Activated CD8-positive, alpha-beta memory T cell treated with anti-CD3 and anti-CD28 coated beads, Interleukin-2, amount 50 U/mL, for 48 hours (primary cell): ENCODE results near the gene OSM.

Experiments used
- DNase-seq: peaks from one replicate; pipeline ENCODE4 v3.0.0-alpha.2; 2020

The OSM gene

DNA sequence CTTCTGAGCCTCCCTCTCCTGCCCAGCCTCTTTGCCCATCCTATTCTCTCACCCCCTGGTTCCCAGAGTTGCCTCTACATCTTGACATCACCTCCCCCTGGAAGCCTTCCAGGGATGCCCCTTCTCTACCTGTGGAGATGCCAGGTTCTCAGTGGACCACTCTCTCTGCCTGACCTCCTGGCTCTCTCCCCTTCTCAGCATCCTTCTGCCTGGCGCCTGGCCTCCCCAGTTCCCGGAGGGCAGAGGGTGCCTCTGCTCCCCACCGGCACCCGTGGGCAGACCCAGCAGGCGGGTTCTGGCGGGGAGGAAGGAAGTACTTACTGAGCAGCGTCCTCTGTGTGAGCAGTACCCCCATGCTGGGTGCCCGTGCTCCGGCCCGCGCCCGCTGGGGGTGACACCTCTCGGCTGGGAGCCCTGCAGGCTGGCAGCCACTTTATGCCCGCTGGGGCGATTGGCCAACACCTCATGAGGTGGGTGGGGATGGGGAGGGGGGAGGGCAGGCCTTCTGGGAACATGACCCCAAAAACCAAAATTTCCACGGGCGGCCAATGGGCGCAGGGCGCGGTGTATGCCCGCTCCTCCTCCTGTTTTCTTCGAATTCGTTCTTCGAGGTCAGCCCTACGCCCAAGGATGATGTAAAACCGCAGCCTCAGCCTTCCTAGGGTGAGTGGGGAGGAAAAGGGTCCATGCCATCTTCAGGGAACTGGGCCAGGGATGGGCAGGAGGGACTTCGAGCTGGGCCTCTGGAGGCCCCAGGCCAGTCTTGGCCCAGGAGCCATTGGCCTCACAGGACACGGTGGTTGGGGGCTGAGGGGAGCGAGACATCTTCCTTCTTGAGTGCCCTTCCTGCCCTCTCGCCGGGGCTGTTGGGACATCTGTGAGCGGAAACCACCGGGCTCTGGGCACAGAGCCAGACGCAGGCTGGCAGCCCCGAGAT is at the start of gene OSM:
Gene OSM, minus strand, starts transcription at position 407 of the 937 bp plus-strand sequence. Its CDS starts 52 bp downstream, at position 355.
- DNase-seq, result peak; percentile 88

DNA sequence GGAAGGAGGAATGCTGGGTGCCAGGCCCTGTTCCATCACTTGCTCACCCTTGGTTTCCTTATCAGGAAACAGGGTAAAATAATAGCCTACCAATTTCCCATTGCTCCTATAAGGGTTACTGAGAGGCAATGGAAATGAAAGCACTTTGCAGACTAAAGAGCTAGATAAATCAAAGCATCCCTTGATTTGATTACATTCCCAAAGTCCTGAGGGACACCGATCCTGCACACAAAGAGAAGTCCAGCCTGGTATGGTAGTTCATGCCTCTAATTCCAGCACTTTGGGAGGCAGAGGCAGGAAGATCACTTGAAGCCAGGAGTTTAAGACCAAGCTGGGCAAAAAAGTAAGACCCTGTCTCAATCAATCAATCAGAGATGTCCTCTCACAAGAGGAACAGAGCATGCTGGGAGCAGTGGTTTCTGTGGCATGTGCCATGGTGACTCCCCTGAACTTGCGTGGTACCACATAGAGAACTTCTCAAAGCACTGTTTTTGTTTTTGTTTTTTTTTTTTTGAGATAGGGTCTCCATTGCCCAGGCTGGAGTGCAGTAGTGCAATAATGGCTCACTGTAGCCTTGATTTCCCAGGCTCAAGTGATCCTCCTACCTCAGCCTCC is 49.4 kb upstream of the OSM start:
- no peak for DNase-seq

DNA sequence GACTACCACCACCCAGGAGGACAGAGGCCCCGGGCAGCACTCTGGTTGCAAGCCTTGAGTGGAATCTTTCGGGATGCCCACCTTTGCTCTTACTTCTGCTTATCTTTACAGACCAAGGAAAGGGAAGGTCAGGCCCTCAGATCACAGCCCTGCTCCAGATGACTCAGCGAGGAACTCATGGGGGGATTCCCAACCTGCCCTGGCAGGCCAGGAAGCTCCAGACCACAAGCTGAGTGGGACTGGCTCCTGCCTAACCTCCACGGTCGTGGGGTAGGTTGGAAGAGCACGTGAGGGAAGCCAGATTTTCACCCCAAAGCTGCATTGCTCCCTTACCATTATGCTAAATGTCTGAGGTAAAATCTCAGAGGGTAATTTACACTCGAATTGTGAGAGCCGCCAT is 48.3 kb upstream of the OSM start:
- peak; percentile 69 for DNase-seq

DNA sequence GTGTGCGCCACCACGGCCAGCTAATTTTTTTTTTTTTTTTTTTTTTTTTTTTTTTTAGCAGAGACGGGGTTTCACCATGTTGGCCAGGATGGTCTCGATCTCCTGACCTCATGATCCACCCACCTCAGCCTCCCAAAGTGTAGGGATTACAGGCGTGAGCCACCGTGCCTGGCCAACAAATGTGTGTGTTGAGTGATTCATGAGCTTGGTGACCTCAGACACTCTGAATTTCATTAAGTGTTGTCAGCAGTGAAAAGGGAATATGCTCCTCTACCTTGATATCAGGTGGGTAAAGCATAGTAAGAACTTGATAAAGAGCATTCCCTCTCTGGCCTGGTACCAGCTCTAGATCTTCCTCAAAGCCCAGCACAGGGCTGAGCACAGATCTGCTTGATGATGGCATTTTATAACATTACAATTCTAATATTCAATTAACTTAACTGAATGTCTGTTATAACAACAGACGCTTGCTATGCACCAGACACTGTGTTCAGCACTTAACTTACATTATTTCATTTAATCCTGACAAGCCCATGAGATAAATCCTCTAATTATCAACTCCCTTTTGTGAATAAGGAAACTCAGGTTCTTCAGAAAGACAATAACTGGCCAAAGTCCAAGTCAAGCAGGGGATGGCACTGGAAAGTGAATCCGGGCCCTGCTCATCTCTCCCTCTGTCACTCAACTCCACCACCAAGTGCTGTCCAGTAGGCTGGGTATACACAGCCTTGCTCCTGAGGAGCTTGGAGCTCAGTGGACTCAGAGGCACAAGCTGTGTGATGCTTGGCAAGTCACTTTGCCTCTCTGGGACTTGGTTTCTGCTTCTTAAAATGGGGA is 47.1 kb upstream of the OSM start:
- DNase-seq, result no peak

DNA sequence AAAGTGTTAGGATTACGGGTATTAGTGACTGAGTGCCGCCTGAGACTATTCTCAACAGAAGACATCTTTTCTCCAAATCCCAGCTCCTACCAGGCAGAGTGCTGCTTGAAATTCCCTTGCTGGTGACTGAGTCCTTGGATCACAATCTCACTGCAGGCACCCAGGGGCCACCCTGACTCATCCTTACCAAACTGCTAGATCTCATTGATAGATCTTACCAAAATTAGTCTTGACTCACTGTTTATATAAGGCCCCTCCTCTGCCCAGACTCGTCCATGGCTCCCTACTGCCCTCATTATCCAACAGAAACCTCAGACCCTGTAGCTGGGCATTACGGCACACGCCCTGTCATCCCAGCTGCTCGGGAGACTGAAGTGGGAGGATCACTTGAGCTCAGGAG is 45.4 kb upstream of the OSM start:
- no peak for DNase-seq

DNA sequence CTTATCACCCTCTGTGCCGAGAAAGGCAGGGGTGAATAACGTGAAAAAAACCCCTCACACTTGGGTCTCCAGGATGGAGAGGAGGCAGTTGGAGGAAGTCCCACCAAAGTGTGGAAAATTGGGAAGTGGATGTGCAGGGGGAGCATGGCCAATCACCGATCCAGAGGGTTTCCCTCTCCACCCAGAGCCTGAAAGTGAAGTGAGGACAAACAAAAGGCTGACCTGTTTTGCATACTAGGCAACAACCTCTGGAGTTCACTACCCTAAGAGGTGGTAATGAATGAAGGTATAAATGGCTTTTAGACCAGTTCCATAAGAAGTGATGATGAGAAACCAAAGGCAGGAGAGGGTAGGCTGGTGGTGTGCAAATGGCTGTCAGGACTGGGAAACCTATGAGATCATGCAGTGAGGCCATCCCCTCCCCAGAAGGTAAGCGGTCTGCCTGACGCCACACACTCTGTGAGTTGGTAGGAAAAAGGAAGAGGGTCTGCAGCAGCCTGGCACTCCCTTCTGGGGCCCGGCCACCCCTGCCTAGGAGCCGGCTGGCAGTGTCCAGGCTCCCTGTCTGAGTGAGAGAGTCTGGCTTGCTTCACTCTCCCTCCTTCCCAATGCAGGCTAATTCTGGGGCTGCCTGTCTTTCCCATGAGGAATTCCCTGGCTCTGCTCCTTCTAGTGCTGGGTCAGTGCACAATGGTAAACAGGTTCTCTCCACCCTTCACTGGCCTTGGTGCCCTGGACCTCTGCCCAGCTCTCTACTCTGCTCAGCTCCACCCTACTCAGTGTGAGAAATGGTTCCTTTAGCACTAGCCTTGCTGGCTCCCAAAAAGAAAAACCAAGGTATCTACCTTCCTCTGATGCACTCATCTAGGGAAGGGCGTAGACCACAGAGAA is 44.5 kb upstream of the OSM start:
- no peak for DNase-seq

DNA sequence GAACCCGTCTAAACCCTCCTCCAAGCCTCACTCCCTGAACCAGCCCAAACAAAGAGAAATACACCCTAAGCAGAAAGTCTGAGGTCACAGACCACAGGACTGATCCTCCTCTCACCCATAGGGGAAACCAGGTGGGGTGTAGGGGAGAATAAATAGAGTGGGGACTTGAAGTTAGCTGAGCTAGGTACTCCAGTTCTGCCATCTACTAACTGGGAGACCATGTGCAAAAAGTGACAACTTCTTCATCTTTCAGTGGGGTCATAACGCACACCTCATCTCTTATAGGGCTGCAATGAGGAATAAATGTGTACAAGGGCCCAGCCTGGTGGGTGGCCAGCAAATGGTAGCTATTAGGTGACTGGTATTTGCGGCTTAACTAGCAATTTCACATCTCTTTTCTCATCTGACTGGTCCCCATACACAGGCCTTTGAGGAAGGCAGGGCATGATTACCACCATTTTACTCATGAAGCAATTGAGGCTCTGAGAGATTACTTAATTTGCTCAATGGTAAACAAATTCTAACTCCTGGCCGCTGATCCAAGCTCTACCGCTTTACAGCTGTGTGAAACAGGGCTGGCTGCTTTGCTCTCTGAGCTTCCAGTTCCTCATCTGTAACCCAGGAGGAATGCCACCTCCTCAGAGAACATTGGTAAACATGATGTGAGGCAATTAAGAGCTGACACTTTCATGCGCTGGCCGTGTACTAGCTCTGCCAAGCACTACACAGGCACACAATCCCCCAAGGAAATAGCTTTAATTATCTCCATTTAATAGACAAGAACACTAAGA is 43.5 kb upstream of the OSM start:
- no peak for DNase-seq

DNA sequence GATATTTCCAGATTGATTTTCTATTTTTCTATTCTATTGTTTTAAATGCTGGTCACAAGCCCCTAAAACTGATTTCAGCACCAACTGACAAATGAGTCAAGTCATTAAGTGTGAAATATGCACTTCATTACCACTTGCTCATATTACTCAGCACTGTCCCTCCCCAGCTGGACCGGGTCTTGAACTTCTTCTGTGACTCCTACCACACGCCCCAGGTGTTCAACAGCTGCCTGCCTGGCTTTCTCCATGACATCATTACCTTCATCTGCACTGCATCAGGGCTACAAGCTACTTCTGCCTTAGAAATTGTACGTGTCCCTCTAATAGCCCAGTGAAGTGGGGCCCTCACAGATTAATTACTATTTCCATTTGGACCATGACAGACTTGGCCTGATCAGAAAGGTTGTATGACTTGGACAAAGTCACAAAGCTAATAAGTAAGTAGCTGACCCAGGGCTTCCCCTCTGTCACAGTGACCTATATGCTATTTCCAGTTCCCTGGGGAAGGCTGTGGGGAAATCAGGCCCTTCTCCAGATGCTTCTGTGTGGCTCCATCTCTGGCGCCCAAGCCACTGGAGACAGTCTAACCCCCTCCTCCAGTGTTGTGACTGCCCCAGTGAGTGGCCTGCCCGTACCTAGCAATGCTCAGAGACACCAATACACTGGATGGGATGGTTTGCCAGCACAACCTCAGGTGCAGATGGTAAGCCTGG is 42.0 kb upstream of the OSM start:
- no peak for DNase-seq

DNA sequence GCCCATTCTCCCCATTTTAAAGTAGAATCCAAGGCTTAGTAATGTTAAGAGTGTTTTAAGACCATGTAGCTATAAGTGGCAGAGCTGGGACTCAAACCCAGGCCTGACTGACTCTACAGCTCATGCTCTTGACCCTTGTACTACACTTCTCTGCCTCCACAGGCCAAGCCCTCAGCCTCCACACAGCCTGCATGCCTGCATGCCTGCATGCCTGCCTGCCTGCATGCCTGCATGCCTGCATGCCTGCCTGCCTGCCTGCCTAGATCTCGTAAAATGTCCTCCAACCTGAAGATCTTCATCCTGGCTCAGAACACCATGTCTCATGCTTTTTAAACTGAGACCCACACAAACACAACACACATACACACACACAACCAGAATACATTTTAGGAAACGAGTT is 41.4 kb upstream of the OSM start:
- no peak for DNase-seq

DNA sequence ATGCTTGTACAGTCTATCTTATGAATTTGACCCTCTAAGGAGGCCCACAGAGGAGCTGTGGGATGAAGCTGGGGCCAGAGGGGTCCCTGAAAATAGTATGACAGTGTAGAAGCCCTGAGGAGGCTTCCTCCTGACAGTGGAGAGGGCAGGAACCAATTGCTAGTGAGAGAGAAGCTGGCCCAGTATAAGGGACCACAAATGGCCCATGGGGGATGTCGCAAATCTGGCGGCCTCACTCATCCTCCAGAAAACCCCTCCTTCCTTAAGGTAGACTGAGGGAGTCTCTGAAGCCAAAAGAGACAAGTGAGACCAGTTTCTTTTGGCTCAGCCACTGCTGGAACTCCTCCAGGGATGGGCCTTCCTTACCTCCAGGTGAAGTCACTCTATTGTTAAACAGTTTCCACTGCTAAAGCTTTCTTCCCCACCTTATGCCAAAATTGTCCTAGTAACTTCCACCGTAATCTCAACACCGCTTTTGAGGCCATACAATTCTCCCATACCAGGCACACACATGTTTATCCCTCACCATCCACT is 40.5 kb upstream of the OSM start:
- DNase-seq, result no peak

DNA sequence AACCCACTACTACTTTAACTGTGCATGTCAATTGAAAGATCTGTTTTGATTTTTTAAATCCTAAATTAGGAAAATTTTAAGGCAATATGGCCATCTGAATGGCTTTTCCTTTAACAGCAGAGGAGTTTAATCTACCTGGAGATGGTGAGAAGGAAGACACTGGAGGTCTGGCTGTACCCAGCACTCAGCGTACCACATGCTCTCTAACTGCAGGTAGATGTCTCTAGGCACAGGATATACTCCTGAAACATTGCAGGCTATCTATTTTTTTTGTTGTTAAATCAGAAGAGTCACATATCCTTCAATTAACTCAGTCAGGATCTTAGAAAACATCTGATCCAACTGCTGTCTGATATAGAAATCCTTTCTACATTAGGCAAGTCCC is 40.0 kb upstream of the OSM start:
- no peak for DNase-seq

DNA sequence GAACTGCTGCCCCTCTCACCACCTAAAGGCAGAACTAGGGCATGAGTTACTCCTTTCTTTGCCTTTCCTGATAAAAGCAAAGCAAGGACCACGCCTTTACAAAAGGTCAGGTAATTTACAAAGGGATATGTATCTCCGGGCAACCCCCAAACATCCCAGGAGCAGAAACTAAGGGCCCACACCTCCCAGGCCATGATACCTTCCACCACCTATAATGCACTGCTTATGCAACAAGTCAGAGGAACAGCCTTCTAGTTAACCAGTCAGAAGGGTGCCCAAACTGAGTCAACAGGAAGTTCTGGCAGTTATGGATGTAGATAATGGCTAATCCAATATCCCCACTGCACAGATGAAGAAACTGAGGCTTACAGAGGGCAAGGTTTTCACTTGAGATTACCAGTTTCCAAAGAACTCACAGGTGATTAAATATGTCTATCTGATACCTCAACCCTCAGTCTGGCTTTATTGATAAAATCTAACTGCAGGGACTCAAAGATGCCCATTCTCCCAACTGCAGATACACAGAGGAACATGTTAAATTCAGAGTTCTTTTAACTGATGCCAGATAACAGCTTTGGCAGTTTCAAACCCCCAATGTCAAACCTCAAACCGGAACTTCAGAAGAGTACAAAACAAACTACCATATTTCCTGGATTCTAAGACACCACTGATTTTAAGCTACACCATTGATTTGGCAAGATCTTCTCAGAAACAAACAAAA is 39.4 kb upstream of the OSM start:
- DNase-seq, result no peak

DNA sequence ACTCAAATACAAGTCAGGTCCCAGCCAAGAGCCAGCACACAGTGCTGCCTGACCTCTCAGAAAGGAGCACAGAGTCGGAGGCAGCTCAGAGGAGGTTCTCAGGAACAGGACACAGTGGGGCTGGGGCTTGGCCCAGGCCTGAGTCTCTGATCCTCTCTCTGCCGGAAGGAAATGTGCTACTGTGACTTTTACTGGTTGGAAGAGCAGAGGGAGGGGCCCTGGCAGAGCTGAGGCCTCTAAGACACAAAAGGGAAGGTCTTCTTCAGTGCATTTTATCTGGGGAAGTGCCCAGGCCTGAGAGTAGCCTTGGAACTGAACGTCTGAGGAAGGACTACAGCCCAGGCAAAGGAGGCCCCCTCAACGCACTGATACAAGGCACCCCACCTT is 38.9 kb upstream of the OSM start:
- peak; percentile 69 for DNase-seq

DNA sequence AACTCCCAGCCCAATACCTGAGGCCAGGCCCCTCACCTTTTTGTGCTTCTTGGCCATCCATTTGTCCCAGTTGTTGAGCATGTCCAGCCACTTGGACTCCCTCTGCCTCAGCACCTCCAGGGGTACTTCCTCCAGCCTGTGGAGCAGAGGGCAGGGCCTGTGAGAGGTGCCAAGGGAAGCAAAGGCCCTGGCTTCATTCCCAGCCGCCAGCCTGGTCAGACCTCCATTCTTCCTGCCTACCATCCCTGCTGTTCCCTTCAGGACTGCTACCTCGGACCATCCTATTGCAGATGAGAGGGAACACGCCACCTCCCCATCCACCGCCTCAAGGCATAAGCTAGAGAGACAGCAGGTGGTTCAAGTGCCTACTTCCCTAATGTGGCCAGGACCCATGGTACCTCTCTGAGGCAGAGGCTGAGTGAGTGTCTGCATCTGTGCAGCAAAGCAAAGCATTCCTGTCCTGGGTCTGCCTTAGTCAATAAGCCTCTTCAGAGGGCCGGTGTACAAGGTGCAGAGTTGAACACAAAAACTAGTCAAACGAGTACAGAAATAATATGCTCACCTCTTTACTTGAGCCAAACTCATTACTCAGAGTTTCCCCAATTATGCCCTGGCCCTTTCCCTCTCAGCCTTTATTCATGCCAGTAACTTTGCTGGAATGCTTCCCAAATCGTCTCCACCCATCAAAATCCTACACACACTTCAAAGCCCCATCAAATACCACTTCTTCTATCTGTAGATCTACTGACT is 38.0 kb upstream of the OSM start:
- DNase-seq, result no peak

DNA sequence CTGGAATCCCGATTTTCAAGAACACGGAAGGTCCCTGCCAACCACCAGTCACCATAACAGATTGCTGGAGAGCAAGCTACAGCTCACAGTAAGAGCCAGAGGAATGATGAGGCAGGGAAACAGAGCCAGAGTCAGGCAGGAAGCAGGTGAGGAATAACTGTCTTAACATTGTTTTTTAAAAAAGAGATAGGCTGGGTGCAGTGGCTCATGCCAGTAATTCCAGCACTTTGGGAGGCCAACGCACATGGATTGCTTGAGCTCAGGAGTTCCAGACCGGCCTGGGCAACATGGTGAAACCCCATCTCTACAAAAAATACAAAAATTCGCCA is 36.1 kb upstream of the OSM start:
- no peak for DNase-seq

DNA sequence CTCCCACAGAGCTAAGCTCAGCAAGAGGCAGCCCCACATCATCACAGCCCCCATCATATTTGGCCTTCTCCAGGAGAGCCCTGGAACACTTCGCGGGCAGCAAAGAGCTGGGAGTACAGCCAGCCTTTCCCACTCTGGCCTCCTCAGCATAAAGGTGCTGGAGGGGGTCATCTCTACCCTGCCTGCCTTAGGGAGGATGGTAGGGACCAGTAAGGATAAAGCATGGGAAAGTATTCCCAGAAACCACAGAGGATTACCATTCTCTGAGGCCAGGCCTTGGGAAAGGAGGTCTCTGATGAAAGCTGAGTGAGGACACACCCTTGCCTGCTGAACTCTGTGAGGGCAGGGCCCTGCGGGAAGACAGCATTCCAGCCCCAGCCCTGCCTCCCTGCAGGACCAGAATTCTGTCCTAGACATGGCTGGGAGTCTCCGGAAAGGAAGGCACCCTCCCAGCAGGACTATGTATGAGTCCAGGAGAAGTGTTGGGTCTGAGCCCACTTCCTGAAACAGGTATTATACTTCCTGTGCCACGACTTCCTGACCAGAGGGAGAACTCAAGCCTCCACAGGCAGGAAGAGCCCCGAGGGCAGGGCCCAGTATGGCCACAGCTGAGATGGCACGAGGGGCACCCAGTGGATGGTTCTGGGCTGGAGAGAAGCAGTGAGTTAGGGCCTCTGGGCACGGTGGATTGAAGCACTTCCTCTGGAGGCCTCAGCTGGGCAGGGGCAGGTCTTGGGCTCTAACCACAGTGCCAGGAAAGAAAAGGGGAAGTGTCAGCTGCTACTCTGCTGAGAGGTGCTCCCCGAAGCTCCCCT is 35.6 kb upstream of the OSM start:
- DNase-seq, result no peak

DNA sequence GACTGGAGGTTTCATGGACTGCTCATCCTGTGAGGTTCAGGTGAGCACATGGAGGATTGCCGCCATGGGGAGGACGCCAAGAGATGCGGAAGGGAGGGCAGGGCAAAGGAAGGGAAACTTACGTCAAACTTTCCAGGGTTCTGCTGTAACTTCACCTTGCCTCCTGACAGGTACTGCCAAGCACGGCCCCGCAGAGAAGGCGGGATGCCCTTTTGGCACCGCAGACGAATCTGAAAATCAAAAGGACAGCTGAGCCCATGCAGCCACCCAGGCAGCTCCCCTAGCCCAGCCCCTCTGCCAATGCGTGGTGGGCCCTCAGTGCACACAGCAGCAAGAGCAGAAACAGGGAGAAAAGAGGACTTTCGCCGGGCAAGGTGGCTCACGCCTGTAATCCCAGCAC is 32.7 kb upstream of the OSM start:
- DNase-seq, result no peak

DNA sequence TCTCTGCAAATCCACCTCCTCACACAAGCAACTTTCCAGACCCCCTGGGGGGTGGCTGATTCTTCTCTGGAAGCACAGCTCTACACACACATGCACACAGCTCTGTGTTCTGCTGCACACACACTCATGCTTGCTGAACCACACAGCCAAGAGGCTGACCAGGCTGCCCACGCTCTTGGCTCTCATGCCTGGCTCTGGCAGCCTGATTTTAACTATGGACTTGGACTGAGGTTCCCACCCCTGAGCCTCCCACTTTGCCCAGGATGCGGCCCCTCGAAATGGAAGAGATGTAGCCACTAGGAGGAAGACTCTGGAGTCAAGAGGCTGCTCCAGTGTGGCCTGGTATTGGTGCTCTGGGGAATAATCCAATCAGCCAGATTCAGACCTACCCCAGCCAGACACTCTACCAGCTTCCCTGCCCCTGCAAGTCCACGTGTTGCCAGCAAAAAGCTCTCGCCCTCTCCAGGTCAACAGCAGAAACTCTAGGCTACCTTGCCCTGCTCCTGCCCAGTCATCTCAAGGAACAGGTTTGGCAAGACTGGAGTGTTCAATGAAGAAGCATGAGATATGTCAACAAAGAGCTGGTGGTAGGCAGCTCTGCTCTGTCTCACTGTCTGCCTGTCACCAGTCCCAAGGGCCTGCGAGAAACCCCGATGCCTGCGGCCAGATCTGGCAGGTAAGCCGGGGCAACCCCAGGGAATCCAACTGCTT is 31.5 kb upstream of the OSM start:
- no peak for DNase-seq
